Activated naive CD8-positive, alpha-beta T cell treated with anti-CD3 and anti-CD28 coated beads for 36 hours (primary cell): Measurements from ENCODE around the gene CPNE8. TPM values are rescaled to one million over a fixed set of nuclear protein-coding genes. Genes with fewer than 3 reads are reported as not detected.

Experiments used
- DNase-seq: peaks from one replicate; pipeline ENCODE4 v3.0.0; 2021
- H3K27ac Mint-ChIP-seq: one replicate; pipeline ENCODE4 v1.8.0; 2022; ENCODE audit warnings: mild to moderate bottlenecking, moderate library complexity, mixed read lengths
- H3K27me3 Mint-ChIP-seq: one replicate; pipeline ENCODE4 v1.8.0; 2022; ENCODE audit warnings: mild to moderate bottlenecking, mixed read lengths
- H3K36me3 Mint-ChIP-seq: one replicate; pipeline ENCODE4 v1.8.0; 2021; ENCODE audit warnings: mild to moderate bottlenecking, mixed read lengths
- H3K4me1 Mint-ChIP-seq: one replicate; pipeline ENCODE4 v1.8.0; 2021; ENCODE audit warnings: mixed read lengths
- H3K4me3 Mint-ChIP-seq: one replicate; pipeline ENCODE4 v1.8.0; 2022; ENCODE audit warnings: mild to moderate bottlenecking, moderate library complexity, mixed read lengths
- H3K9me3 Mint-ChIP-seq: one replicate; pipeline ENCODE4 v1.8.0; 2022; ENCODE audit warnings: mixed read lengths
- total RNA-seq, 2 experiments: library from RNA; stranded (reverse); gene quantifications; one replicate each; pipeline ENCODE4 v1.2.3, GENCODE V29; 2021

Gene CPNE8
- total RNA-seq, 2 experiments from 2014 or later, result 2.3 to 4.2 TPM

GRCh38 chr12:38628288-38628687 is 277.1 kb downstream of the CPNE8 start:
- H3K4me1 Mint-ChIP-seq, result no peaks in the 10 kb centered on the region
- H3K4me3 Mint-ChIP-seq, result no peak overlapping the region
- no peaks in the 10 kb centered on the region for H3K9me3 Mint-ChIP-seq
- no peak overlapping the region for H3K27ac Mint-ChIP-seq
- no peaks in the 10 kb centered on the region for H3K36me3 Mint-ChIP-seq
- DNase-seq, result no peak
- no peaks in the 10 kb centered on the region for H3K27me3 Mint-ChIP-seq

DNA sequence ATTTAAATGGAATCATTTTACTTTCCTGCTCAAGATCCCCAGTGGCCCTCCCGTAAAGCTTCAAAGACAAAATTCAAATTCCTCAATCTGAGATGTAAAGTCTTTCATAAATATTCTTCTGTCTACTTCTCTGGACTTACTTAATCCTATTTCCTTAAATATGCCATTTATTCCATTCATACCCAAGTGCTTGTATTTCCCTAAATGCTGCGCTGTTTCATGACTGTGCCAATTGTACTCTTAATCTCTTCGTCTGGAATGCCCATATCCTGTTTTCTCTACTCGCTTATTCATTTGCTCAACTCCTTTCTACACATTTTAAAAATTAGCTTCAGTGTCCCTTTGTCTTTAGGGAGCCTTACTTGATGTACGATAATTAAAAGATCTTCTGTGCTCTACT is 280.1 kb downstream of the CPNE8 start:
- no peak overlapping the region for H3K4me3 Mint-ChIP-seq
- no peaks in the 10 kb centered on the region for H3K4me1 Mint-ChIP-seq
- no peak overlapping the region for H3K27ac Mint-ChIP-seq
- peaks cover 2% of the 10 kb centered on the region for H3K9me3 Mint-ChIP-seq
- no peaks in the 10 kb centered on the region for H3K36me3 Mint-ChIP-seq
- no peaks in the 10 kb centered on the region for H3K27me3 Mint-ChIP-seq
- DNase-seq, result no peak

DNA sequence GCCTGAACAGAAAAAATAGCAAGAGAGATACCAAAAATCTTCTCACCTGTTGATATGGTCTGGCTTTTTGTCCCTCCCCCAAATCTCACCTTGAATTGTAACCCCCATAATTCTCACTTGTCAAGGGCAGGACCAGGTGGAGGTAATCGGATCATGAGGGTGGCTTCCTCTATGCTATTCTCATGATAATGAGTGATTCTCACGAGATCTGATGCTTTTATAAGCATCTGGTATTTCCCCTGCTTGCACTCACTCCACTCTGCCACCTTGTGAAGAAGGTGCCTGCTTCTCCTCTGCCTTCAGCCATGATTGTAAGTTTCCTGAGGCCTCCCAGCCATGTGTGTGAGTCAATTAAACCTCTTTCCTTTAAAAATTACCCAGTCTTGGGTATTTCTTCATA is 291.2 kb downstream of the CPNE8 start:
- no peaks in the 10 kb centered on the region for H3K27me3 Mint-ChIP-seq
- peaks cover 7% of the 10 kb centered on the region for H3K9me3 Mint-ChIP-seq
- no peak overlapping the region for H3K4me3 Mint-ChIP-seq
- no peaks in the 10 kb centered on the region for H3K36me3 Mint-ChIP-seq
- H3K27ac Mint-ChIP-seq, result no peak overlapping the region
- no peak for DNase-seq
- no peaks in the 10 kb centered on the region for H3K4me1 Mint-ChIP-seq

DNA sequence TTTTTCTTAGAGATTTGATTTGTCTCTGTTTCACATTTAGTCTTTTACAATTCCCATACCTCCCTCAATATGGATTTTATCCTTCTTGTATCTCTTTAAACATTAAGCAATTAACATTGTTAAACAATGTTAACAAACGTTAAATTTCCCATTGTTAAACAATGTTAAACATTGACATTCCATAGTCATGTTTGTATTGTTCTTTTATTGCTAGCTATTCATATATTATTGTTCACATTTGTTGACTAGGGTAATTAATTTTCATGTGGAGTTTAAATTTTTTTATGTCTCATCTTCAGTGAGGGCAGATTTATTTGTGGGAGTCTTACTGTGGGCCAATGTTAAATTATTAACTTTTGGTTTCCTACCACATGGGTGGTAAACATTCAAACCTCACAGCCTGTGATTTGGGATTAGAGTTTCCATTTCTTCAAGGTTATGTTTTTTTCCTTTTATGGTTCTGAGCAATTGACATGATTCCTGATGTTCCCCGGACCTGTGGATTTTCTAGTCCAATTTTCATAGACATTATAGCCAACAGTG is 294.5 kb downstream of the CPNE8 start:
- H3K4me3 Mint-ChIP-seq, result no peak overlapping the region
- no peaks in the 10 kb centered on the region for H3K36me3 Mint-ChIP-seq
- H3K27me3 Mint-ChIP-seq, result no peaks in the 10 kb centered on the region
- H3K9me3 Mint-ChIP-seq, result peaks cover 7% of the 10 kb centered on the region
- H3K27ac Mint-ChIP-seq, result no peak overlapping the region
- no peak for DNase-seq
- H3K4me1 Mint-ChIP-seq, result no peaks in the 10 kb centered on the region

DNA sequence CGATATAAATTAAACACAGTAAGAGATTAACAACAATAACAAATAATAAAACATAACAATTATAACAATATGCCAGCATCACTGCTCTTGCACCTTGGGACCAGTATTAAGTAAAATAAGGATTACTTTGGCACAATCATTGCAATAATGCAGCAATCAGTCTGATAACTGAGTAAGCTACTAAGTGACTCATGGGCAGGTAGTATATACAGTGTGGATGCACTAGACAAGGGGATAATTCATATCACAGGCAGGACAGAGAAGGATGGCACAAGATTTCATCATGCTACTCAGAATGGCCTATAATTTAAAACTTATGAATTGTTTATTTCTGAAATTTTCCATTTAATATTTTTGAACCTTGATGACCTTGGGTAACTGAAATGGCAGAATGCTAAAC is 298.1 kb downstream of the CPNE8 start:
- no peak overlapping the region for H3K4me3 Mint-ChIP-seq
- no peaks in the 10 kb centered on the region for H3K27me3 Mint-ChIP-seq
- no peaks in the 10 kb centered on the region for H3K36me3 Mint-ChIP-seq
- H3K27ac Mint-ChIP-seq, result no peak overlapping the region
- DNase-seq, result no peak
- peaks cover 6% of the 10 kb centered on the region for H3K9me3 Mint-ChIP-seq
- no peaks in the 10 kb centered on the region for H3K4me1 Mint-ChIP-seq
